Liver (tissue), 9 donors: ENCODE results near the gene APBA2. TPM values are rescaled to one million over a fixed set of nuclear protein-coding genes. Genes with fewer than 3 reads are reported as not detected.

Experiments used
- DNase-seq: peaks from one replicate; pipeline ENCODE4 v3.0.0-alpha.2; 2017; ENCODE audit warnings: low spot score
- H3K27ac ChIP-seq, 2 donors: one replicate each; pipeline ENCODE4 v1.7.0; 2013; ENCODE audit warnings: inconsistent platforms in 2 of 2, low read length in 2 of 2, control low read depth in 1 of 2, low read depth in 1 of 2, mild to moderate bottlenecking in 1 of 2
- H3K27me3 ChIP-seq, 4 donors: one replicate each; pipeline versions ENCODE4 v1.6.1 to v1.7.0; 2013; ENCODE audit warnings: low read length in 3 of 4, inconsistent platforms in 1 of 4, mild to moderate bottlenecking in 1 of 4, moderate library complexity in 1 of 4; ENCODE audit not compliant: control insufficient read depth in 4 of 4, insufficient read depth in 4 of 4
- H3K36me3 ChIP-seq, 4 donors: one replicate each; pipeline versions ENCODE4 v1.6.1 to v1.7.0; 2013; ENCODE audit warnings: low read length in 3 of 4, mild to moderate bottlenecking in 3 of 4, low read depth in 1 of 4, moderate library complexity in 1 of 4; ENCODE audit not compliant: control insufficient read depth in 4 of 4, insufficient read depth in 3 of 4
- H3K4me1 ChIP-seq, 4 donors: one replicate each; pipeline versions ENCODE4 v1.6.1 to v1.7.0; 2013; ENCODE audit warnings: low read length in 3 of 4, mild to moderate bottlenecking in 3 of 4, moderate library complexity in 1 of 4; ENCODE audit not compliant: control insufficient read depth in 4 of 4, insufficient read depth in 4 of 4
- H3K4me3 ChIP-seq, 3 donors: one replicate each; pipeline versions ENCODE4 v1.6.1 to v1.7.0; 2013; ENCODE audit warnings: low read length in 3 of 3, control low read depth in 1 of 3, low read depth in 1 of 3, mild to moderate bottlenecking in 1 of 3
- H3K9ac ChIP-seq, 2 donors: one replicate each; pipeline ENCODE4 v1.7.0; 2013; ENCODE audit warnings: low read length in 2 of 2, mild to moderate bottlenecking in 2 of 2, moderate library complexity in 2 of 2, control low read depth in 1 of 2, low read depth in 1 of 2
- H3K9me3 ChIP-seq, 4 donors: one replicate each; pipeline versions ENCODE4 v1.6.1 to v1.7.0; 2013; ENCODE audit warnings: low read length in 3 of 4; ENCODE audit not compliant: control insufficient read depth in 4 of 4
- ATF3 ChIP-seq: IDR thresholded peaks from 2 replicates; pipeline ENCODE4 v1.6.1; 2016; ENCODE audit warnings: antibody characterized with exemption
- EGR1 ChIP-seq, 2 donors: IDR thresholded peaks; 2 replicates each; pipeline ENCODE4 v1.6.1; 2016 to 2018; ENCODE audit warnings: antibody characterized with exemption in 2 of 2, low read depth in 2 of 2
- FOXA1 ChIP-seq: IDR thresholded peaks from 2 replicates; pipeline ENCODE4 v1.6.1; 2016; ENCODE audit warnings: antibody characterized with exemption
- GABPA ChIP-seq, 2 donors: IDR thresholded peaks in 1 of 2; conservative IDR thresholded peaks in 1 of 2; 2 replicates each; pipeline ENCODE4 v1.6.1; 2016; ENCODE audit warnings: antibody characterized with exemption in 2 of 2, mild to moderate bottlenecking in 1 of 2, moderate library complexity in 1 of 2
- HNF4G ChIP-seq: IDR thresholded peaks from 2 replicates; pipeline ENCODE4 v1.6.1; 2016; ENCODE audit warnings: antibody characterized with exemption
- JUND ChIP-seq, 2 donors: IDR thresholded peaks; 2 replicates each; pipeline ENCODE4 v1.6.1; 2016; ENCODE audit warnings: antibody characterized with exemption in 2 of 2
- RAD21 ChIP-seq, 2 donors: IDR thresholded peaks; 2 replicates each; pipeline ENCODE4 v1.6.1; 2016; ENCODE audit warnings: antibody characterized with exemption in 2 of 2, mild to moderate bottlenecking in 2 of 2
- REST ChIP-seq: IDR thresholded peaks from 2 replicates; pipeline ENCODE4 v1.6.1; 2016; ENCODE audit warnings: antibody characterized with exemption, mild to moderate bottlenecking
- TAF1 ChIP-seq: conservative IDR thresholded peaks from 2 replicates; pipeline ENCODE4 v1.6.1; 2016; ENCODE audit warnings: antibody characterized with exemption, mild to moderate bottlenecking
- YY1 ChIP-seq: IDR thresholded peaks from 2 replicates; pipeline ENCODE4 v1.6.1; 2016; ENCODE audit warnings: antibody characterized with exemption, mild to moderate bottlenecking
- WGBS: extraction: QIAGEN DNeasy Blood & Tissue Kit; methylation state at CpG from one replicate; pipeline ENCODE4 v1.1.7; 2013; 5-methylcytosine and 5-hydroxymethylcytosine counted together
- polyA plus RNA-seq, 2 donors: library from polyadenylated mRNA; stranded (reverse) in 1 of 2; unstranded in 1 of 2; fragments of 200-250 nt in 1 of 2; fragments of >200 nt in 1 of 2; fragmentation: Nextera tagmentation in 1 of 2; extraction: Ambion mirVana in 1 of 2; gene quantifications; one replicate each; pipeline versions ENCODE4 v1.2.1 to v1.2.3, GENCODE V29; 2013 to 2015
- total RNA-seq, 2 donors: library from RNA; depleted of rRNA; stranded (reverse); fragments of >200 nt; gene quantifications; one replicate each; pipeline ENCODE4 v1.2.3, GENCODE V29; 2014
- TF ChIP-seq, protein P1 (sequence below): IDR thresholded peaks from 2 replicates; pipeline ENCODE4 v1.6.1; 2016; ENCODE audit warnings: antibody characterized with exemption
- TF ChIP-seq, protein P2 (sequence below): fragments of 150-350 bp; IDR thresholded peaks from 2 replicates; pipeline ENCODE4 v1.5.1; 2017; ENCODE audit warnings: improper control_type of control experiment, low read depth, low read length; ENCODE audit not compliant: missing input control
- donor health status: healthy.
- donor health status: healthy.
- donor health status: healthy.
- donor health status: healthy.
- donor health status: healthy.

The APBA2 gene
- total and polyA plus RNA-seq, 4 donors = 0.38 to 2.9 (median 1.7) TPM

DNA sequence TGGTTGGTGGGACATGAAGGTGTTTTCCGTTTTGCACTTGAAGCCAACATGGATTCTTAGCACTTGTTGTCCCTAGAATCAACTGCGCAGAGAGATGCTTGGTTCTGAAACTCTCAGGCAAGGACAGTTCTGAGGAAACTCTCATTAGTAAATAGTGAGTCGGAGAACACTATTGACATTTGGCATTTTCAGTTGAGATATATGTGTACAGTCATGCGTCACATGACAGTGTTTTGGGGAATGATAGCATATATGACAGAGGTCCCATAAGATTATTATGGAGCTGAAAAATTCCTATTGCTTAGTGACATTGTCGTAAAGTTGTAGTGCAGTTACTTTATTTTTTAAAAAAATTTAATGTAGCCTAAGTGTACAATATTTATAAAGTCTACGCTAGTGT is 5.8 kb downstream of the APBA2 start:
- Histone ChIP-seq H3K27me3 (no peaks in the 10 kb centered on the region), H3K36me3 (no peaks in the 10 kb centered on the region), H3K4me3 (no peak overlapping the region), H3K27ac (no peak overlapping the region), H3K9ac (no peak overlapping the region), H3K4me1 (no peaks in the 10 kb centered on the region), H3K9me3 (no peaks in the 10 kb centered on the region)
- TF ChIP-seq YY1 (no peak), HNF4G (no peak), RAD21 (IDR thresholded peaks at IDR 0.05) (no peak), EGR1 (IDR thresholded peaks at IDR 0.05; ENCODE audit: low read depth in 2 of 2) (no peak)
- TF ChIP-seq, protein P1, sequence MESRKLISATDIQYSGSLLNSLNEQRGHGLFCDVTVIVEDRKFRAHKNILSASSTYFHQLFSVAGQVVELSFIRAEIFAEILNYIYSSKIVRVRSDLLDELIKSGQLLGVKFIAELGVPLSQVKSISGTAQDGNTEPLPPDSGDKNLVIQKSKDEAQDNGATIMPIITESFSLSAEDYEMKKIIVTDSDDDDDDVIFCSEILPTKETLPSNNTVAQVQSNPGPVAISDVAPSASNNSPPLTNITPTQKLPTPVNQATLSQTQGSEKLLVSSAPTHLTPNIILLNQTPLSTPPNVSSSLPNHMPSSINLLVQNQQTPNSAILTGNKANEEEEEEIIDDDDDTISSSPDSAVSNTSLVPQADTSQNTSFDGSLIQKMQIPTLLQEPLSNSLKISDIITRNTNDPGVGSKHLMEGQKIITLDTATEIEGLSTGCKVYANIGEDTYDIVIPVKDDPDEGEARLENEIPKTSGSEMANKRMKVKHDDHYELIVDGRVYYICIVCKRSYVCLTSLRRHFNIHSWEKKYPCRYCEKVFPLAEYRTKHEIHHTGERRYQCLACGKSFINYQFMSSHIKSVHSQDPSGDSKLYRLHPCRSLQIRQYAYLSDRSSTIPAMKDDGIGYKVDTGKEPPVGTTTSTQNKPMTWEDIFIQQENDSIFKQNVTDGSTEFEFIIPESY = no peak
- TF ChIP-seq, protein P2, sequence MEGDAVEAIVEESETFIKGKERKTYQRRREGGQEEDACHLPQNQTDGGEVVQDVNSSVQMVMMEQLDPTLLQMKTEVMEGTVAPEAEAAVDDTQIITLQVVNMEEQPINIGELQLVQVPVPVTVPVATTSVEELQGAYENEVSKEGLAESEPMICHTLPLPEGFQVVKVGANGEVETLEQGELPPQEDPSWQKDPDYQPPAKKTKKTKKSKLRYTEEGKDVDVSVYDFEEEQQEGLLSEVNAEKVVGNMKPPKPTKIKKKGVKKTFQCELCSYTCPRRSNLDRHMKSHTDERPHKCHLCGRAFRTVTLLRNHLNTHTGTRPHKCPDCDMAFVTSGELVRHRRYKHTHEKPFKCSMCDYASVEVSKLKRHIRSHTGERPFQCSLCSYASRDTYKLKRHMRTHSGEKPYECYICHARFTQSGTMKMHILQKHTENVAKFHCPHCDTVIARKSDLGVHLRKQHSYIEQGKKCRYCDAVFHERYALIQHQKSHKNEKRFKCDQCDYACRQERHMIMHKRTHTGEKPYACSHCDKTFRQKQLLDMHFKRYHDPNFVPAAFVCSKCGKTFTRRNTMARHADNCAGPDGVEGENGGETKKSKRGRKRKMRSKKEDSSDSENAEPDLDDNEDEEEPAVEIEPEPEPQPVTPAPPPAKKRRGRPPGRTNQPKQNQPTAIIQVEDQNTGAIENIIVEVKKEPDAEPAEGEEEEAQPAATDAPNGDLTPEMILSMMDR = no peak
- no peak for DNase-seq
- 89% methylated on average over 6 of the region's 6 CpGs for WGBS

GRCh38 chr15:28892789-28893610 is 7.2 kb downstream of the APBA2 start:
- H3K9ac ChIP-seq = no peak overlapping the region
- H3K27me3 ChIP-seq = no peaks in the 10 kb centered on the region
- H3K4me1 ChIP-seq = no peaks in the 10 kb centered on the region
- no peak for TF ChIP-seq ATF3
- no peak for DNase-seq
- no peak overlapping the region for H3K4me3 ChIP-seq
- H3K9me3 ChIP-seq = no peaks in the 10 kb centered on the region
- no peaks in the 10 kb centered on the region for H3K36me3 ChIP-seq
- WGBS = 71% methylated on average over 12 of the region's 12 CpGs
- no peak overlapping the region for H3K27ac ChIP-seq

DNA sequence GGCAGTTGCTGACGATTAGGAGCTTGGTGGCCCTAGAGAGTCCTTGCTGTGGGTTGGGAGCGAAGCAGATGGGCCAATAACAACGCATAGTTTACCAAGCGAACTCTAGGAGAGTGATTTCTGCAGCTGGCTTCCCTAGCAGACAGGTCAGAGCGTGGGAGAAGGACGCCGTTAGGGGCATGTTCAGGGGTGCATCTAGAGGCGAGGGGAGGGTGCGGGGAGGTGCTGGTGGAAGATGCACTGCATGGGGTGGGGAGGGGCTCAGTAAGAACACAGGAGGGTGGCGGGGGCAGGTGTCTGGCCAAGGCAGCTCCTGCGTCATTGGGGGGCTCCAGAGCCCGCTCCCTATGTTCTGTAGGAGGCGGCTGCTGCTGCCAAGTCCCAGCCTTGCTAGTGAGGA is 8.9 kb downstream of the APBA2 start:
- no peaks in the 10 kb centered on the region for H3K36me3 ChIP-seq
- no peak for DNase-seq
- no peak overlapping the region for H3K9ac ChIP-seq
- no peaks in the 10 kb centered on the region for H3K9me3 ChIP-seq
- 94% methylated on average over 13 of the region's 13 CpGs for WGBS
- H3K4me3 ChIP-seq = no peak overlapping the region
- no peaks in the 10 kb centered on the region for H3K27me3 ChIP-seq
- no peak overlapping the region for H3K27ac ChIP-seq
- H3K4me1 ChIP-seq = no peaks in the 10 kb centered on the region
- TF ChIP-seq ATF3 = no peak
- TF ChIP-seq REST = no peak
- no peak for TF ChIP-seq TAF1
- TF ChIP-seq, protein P2 = no peak
- TF ChIP-seq FOXA1 = no peak
- TF ChIP-seq GABPA (IDR thresholded peaks at IDR 0.05 in 1 of 2, conservative IDR thresholded peaks at IDR 0.05 in 1 of 2) = no peak
- TF ChIP-seq, protein P1 = no peak
- TF ChIP-seq JUND (IDR thresholded peaks at IDR 0.05) = no peak
- TF ChIP-seq YY1 = no peak
